Measurements from ENCODE around the gene TGFBR3. TPM values are rescaled to one million over a fixed set of nuclear protein-coding genes. Genes with fewer than 3 reads are reported as not detected.
A peak's percentile ranks its signal among the peaks of the same experiment; 100 is the strongest.

Gene TGFBR3
- total and polyA plus RNA-seq, 9 donors, result 92.4 to 442 (median 165) TPM

- peak overlapping the region; percentile 90 to 92 for H3K27ac ChIP-seq
- no peaks in the 10 kb centered on the region for H3K27me3 ChIP-seq
- peaks cover 10% of the 10 kb centered on the region for H3K4me1 ChIP-seq (ENCODE audit: insufficient read depth)
- intact Hi-C loops (cut with DNase I), result loop anchor here in 1 of 4 donors (2.0 kb wide), 1 partner anchor 76 kb away; no protein-coding TSS in a partner anchor
- no peak overlapping the region for H3K4me3 ChIP-seq
- DNase-seq, result peak; percentile 76 to 93 (median 84)
- WGBS, 3 donors, result 16 to 39% (median 16%) methylated on average over 1 of the region's 1 CpG
- H3K9me3 ChIP-seq, result no peaks in the 10 kb centered on the region
- TF ChIP-seq EP300 (IDR thresholded peaks at IDR 0.05) (peak; percentile 90), POLR2A (IDR thresholded peaks at IDR 0.05) (no peak), CTCF (IDR thresholded peaks at IDR 0.05) (no peak)
- H3K36me3 ChIP-seq, result no peaks in the 10 kb centered on the region
These were observed 235.2 kb downstream of the TGFBR3 start for GRCh38 chr1:91650764-91651163.

GRCh38 chr1:91647061-91647460 is 238.9 kb downstream of the TGFBR3 start:
- 92 to 99% (median 96%) methylated on average over 2 of the region's 2 CpGs for WGBS, 3 donors
- Histone ChIP-seq H3K4me1 (ENCODE audit: insufficient read depth) (peaks cover 8% of the 10 kb centered on the region), H3K36me3 (no peaks in the 10 kb centered on the region), H3K27me3 (no peaks in the 10 kb centered on the region), H3K9me3 (no peaks in the 10 kb centered on the region), H3K4me3 (no peak overlapping the region), H3K27ac (no peak overlapping the region)
- intact Hi-C loops (cut with DNase I), result no loop called here
- DNase-seq, result no peak
- TF ChIP-seq CTCF (IDR thresholded peaks at IDR 0.05) (no peak), POLR2A (IDR thresholded peaks at IDR 0.05) (no peak), EP300 (IDR thresholded peaks at IDR 0.05) (no peak)

- no peaks in the 10 kb centered on the region for H3K9me3 ChIP-seq
- no peaks in the 10 kb centered on the region for H3K36me3 ChIP-seq
- H3K4me1 ChIP-seq (ENCODE audit: insufficient read depth), result no peaks in the 10 kb centered on the region
- intact Hi-C loops (cut with DNase I), result no loop called here
- H3K4me3 ChIP-seq, result no peak overlapping the region
- no peak overlapping the region for H3K27ac ChIP-seq
- DNase-seq, result no peak
- H3K27me3 ChIP-seq, result no peaks in the 10 kb centered on the region
- 82 to 90% (median 88%) methylated on average over 6 of the region's 6 CpGs for WGBS, 3 donors
- no peak for TF ChIP-seq CTCF (IDR thresholded peaks at IDR 0.05)
- no peak for TF ChIP-seq EP300 (IDR thresholded peaks at IDR 0.05)
- TF ChIP-seq POLR2A (IDR thresholded peaks at IDR 0.05), result no peak
These were observed 240.9 kb downstream of the TGFBR3 start for GRCh38 chr1:91645031-91645430.

GRCh38 chr1:91643431-91643830 is 242.5 kb downstream of the TGFBR3 start:
- TF ChIP-seq EP300 (IDR thresholded peaks at IDR 0.05) (no peak), CTCF (IDR thresholded peaks at IDR 0.05) (no peak), POLR2A (IDR thresholded peaks at IDR 0.05) (no peak)
- intact Hi-C loops (cut with DNase I), result no loop called here
- no peaks in the 10 kb centered on the region for H3K36me3 ChIP-seq
- no peak overlapping the region for H3K27ac ChIP-seq
- no peaks in the 10 kb centered on the region for H3K27me3 ChIP-seq
- H3K4me3 ChIP-seq, result no peak overlapping the region
- no peaks in the 10 kb centered on the region for H3K4me1 ChIP-seq (ENCODE audit: insufficient read depth)
- peak in 3 of 5 donors; percentile 39 to 64 (median 41) for DNase-seq
- no peaks in the 10 kb centered on the region for H3K9me3 ChIP-seq
- 30 to 36% (median 35%) methylated on average over 4 of the region's 4 CpGs for WGBS, 3 donors
